Hindlimb muscle (tissue), 1 donor: ENCODE data around the gene TMEM198. TPM values are rescaled to one million over a fixed set of nuclear protein-coding genes. Genes with fewer than 3 reads are reported as not detected.

Experiments
- DNase-seq: peaks from one replicate; pipeline ENCODE4 v3.0.0-alpha.2; 2013
- polyA plus RNA-seq: library from polyadenylated mRNA; unstranded; fragments of 120-200 nt; gene quantifications from one replicate; pipeline ENCODE4 v1.2.1, GENCODE V29; 2013; ENCODE audit not compliant: insufficient read length

Gene TMEM198
- polyA plus RNA-seq, 1 donor = 3.6 TPM

GRCh38 chr2:219545943-219546352, 2.1 kb downstream of the TMEM198 start:
- no peak for DNase-seq

GRCh38 chr2:219547621-219548020, 3.8 kb downstream of the TMEM198 start:
- no peak for DNase-seq

- no peak for DNase-seq
These were observed 5.2 kb downstream of the TMEM198 start for GRCh38 chr2:219548990-219549389.

GRCh38 chr2:219549619-219550018, 5.8 kb downstream of the TMEM198 start:
- no peak for DNase-seq

GRCh38 chr2:219551441-219552381, 7.9 kb downstream of the TMEM198 start:
- peak; percentile 26 for DNase-seq

- DNase-seq = peak; percentile 92
These were observed 8.7 kb downstream of the TMEM198 start for GRCh38 chr2:219552382-219553167.

GRCh38 chr2:219553168-219553417, 9.3 kb downstream of the TMEM198 start:
- no peak for DNase-seq

- DNase-seq = no peak
These were observed 9.7 kb downstream of the TMEM198 start for GRCh38 chr2:219553463-219553963.

- no peak for DNase-seq
These were observed 10.5 kb downstream of the TMEM198 start for GRCh38 chr2:219554350-219554749.

- no peak for DNase-seq
These were observed 12.1 kb downstream of the TMEM198 start for GRCh38 chr2:219555956-219556355.

- DNase-seq = no peak
These were observed 12.6 kb downstream of the TMEM198 start for GRCh38 chr2:219556413-219556812.

- DNase-seq = no peak
These were observed 13.5 kb downstream of the TMEM198 start for GRCh38 chr2:219557320-219557719.

- no peak for DNase-seq
These were observed 14.3 kb downstream of the TMEM198 start for GRCh38 chr2:219557791-219558785.

GRCh38 chr2:219559156-219559915, 15.5 kb downstream of the TMEM198 start:
- no peak for DNase-seq

GRCh38 chr2:219560037-219560892, 16.4 kb downstream of the TMEM198 start:
- DNase-seq = no peak

GRCh38 chr2:219560893-219561178, 17.0 kb downstream of the TMEM198 start:
- DNase-seq = no peak

GRCh38 chr2:219561179-219562048, 17.6 kb downstream of the TMEM198 start:
- no peak for DNase-seq

GRCh38 chr2:219562049-219563020, 18.5 kb downstream of the TMEM198 start:
- no peak for DNase-seq
